ENCODE data around the gene LDHD.

LDHD gene

GRCh38 chr16:75114946-75115825 lies 1.4 kb downstream of the LDHD start:
- DNase-seq (ENCODE audit: low spot score) = no peak

- no peak for DNase-seq (ENCODE audit: low spot score)
These were observed 2.2 kb downstream of the LDHD start for GRCh38 chr16:75114179-75114945.

- no peak for DNase-seq (ENCODE audit: low spot score)
These were observed 2.9 kb downstream of the LDHD start for GRCh38 chr16:75113541-75114121.

GRCh38 chr16:75112734-75113491 lies 3.7 kb downstream of the LDHD start:
- DNase-seq (ENCODE audit: low spot score) = no peak

GRCh38 chr16:75111961-75112733 lies 4.4 kb downstream of the LDHD start:
- DNase-seq (ENCODE audit: low spot score) = no peak

GRCh38 chr16:75111514-75111940 lies 5.1 kb downstream of the LDHD start:
- DNase-seq (ENCODE audit: low spot score) = no peak

- DNase-seq (ENCODE audit: low spot score) = peak; percentile 92
These were observed 5.7 kb downstream of the LDHD start for GRCh38 chr16:75110637-75111513.

- no peak for DNase-seq (ENCODE audit: low spot score)
These were observed 6.8 kb downstream of the LDHD start for GRCh38 chr16:75109732-75110243.

- peak; percentile 67 for DNase-seq (ENCODE audit: low spot score)
These were observed 7.5 kb downstream of the LDHD start for GRCh38 chr16:75108792-75109731.

GRCh38 chr16:75107505-75107904 lies 9.1 kb downstream of the LDHD start:
- DNase-seq (ENCODE audit: low spot score) = no peak

GRCh38 chr16:75106351-75107274 lies 10.0 kb downstream of the LDHD start:
- no peak for DNase-seq (ENCODE audit: low spot score)

- peak; percentile 72 for DNase-seq (ENCODE audit: low spot score)
These were observed 11.1 kb downstream of the LDHD start for GRCh38 chr16:75105306-75106061.

- no peak for DNase-seq (ENCODE audit: low spot score)
These were observed 11.7 kb downstream of the LDHD start for GRCh38 chr16:75104836-75105235.

- DNase-seq (ENCODE audit: low spot score) = no peak
These were observed 12.6 kb downstream of the LDHD start for GRCh38 chr16:75103994-75104393.

- DNase-seq (ENCODE audit: low spot score) = no peak
These were observed 14.0 kb downstream of the LDHD start for GRCh38 chr16:75102595-75102994.

- DNase-seq (ENCODE audit: low spot score) = no peak
These were observed 14.9 kb downstream of the LDHD start for GRCh38 chr16:75101635-75102034.

GRCh38 chr16:75100603-75100990 lies 16.0 kb downstream of the LDHD start:
- DNase-seq (ENCODE audit: low spot score) = no peak
